Measurements from ENCODE around the gene DPP6.

- no peak for TF ChIP-seq EZH2 (IDR thresholded peaks at IDR 0.05)
- TF ChIP-seq POLR2AphosphoS5 (IDR thresholded peaks at IDR 0.05; ENCODE audit: borderline replicate concordance, low read depth, low read length) = no peak
- TF ChIP-seq FOXP2 (optimal IDR thresholded peaks at IDR 0.05; ENCODE audit: control extremely low read depth, extremely low read length, insufficient read depth) = no peak
Measured at GRCh38 chr7:154371424-154371823, 319.2 kb downstream of the DPP6 start.
